Activated CD8-positive, alpha-beta T cell treated with anti-CD3 and anti-CD28 coated beads, Interleukin-2, amount 10 ng/mL, durations not matched to agents 7 days and 5 days (primary cell): ENCODE data around the gene BBOX1. TPM values are rescaled to one million over a fixed set of nuclear protein-coding genes. Genes with fewer than 3 reads are reported as not detected.
"Not testable (repeated sequence)": the region's sequence is repeated elsewhere in the genome, so short reads cannot be mapped to it uniquely, and the experiment has no call there.

ENCODE experiments used
- ATAC-seq: fragments of 150-1000 bp; cut with Tn5 transposase; one replicate; pipeline ENCODE4 v1.10.0; 2021; ENCODE audit warnings: moderate library complexity
- CTCF ChIA-PET: fragments of 350-600 bp; sonication (Branson Sonifier 250); formaldehyde crosslinking; loops from one replicate; lab custom pipeline; 2021; ENCODE audit warnings: antibody characterized with exemption; lab: Charles Lee
- POLR2A ChIA-PET: fragments of 350-600 bp; sonication (Branson Sonifier 250); formaldehyde crosslinking; loops from one replicate; lab custom pipeline; 2021; ENCODE audit warnings: antibody characterized with exemption; lab: Charles Lee
- DNase-seq: peaks from one replicate; pipeline ENCODE4 v3.0.0-alpha.2; 2020
- H3K27ac Mint-ChIP-seq: one replicate; pipeline ENCODE4 v1.8.0; 2021; ENCODE audit warnings: mild to moderate bottlenecking, mixed read lengths
- H3K27me3 Mint-ChIP-seq: one replicate; pipeline ENCODE4 v1.8.0; 2021; ENCODE audit warnings: low read depth, mixed read lengths
- H3K36me3 Mint-ChIP-seq: one replicate; pipeline ENCODE4 v1.8.0; 2021; ENCODE audit warnings: low read depth, mixed read lengths
- H3K4me1 Mint-ChIP-seq: one replicate; pipeline ENCODE4 v1.8.0; 2021; ENCODE audit warnings: low read depth, mixed read lengths
- H3K4me3 Mint-ChIP-seq: one replicate; pipeline ENCODE4 v1.8.0; 2021; ENCODE audit warnings: mild to moderate bottlenecking, mixed read lengths
- H3K9me3 Mint-ChIP-seq: one replicate; pipeline ENCODE4 v1.8.0; 2022; ENCODE audit warnings: mixed read lengths; ENCODE audit not compliant: insufficient read depth
- total RNA-seq, 2 experiments: library from RNA; stranded (reverse); gene quantifications; one replicate each; pipeline ENCODE4 v1.2.3, GENCODE V29; 2021

BBOX1 gene
- not detected for total RNA-seq

DNA sequence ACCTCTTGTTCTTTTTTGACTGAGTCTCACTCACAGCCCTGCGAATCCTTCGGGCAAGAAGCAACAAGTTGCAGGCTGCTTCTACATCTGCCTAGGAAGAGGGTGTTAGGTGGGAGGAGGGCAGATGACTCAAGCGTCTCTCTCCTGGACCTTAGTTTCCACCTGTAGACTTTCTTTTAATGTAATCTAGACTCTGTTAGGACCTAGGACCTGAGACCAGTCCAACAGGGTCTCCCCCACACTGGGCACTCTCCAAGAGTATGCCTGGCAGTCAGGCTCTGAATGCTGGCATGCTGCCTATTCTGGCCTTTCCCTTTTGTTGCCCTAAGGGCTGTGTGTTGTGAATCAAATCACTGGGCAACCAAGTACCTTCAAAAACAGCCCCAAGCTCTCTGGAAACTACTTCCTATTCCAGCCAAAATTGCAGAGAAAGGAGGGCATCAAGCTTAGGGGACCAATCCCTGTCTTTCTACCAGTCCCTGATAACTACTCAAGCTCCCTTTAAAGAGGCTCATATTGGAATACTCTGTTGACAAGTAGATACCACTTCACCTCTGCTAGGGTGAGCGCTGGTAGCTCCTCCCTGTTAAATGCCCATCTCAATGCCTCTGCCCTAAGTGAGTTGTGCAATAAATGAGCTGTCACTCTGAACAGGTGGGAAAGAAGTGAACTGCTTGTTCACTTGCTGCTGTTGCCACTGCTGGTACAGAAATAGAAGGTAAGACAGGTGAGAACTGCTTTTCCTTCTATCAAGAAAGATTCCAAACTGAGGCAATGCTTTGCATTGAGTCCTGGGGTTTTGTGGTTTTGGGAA, at the start of gene BBOX1:
BBOX1 (plus strand) TSS at position 514 of the 814 bp plus-strand sequence. CDS start 14,616 bp downstream, outside the sequence.
- Mint-ChIP-seq H3K4me3 (no peak within 1 kb of the TSS), H3K9me3 (peaks cover 13% of the 10 kb centered on the region), H3K36me3 (no peaks in the 10 kb centered on the region), H3K4me1 (no peaks in the 10 kb centered on the region), H3K27ac (no peak within 1 kb of the TSS), H3K27me3 (no peaks in the 10 kb centered on the region)
- DNase-seq (no peak), ATAC-seq (no peak)
- CTCF ChIA-PET = no interaction called here
- POLR2A ChIA-PET = no interaction called here

DNA sequence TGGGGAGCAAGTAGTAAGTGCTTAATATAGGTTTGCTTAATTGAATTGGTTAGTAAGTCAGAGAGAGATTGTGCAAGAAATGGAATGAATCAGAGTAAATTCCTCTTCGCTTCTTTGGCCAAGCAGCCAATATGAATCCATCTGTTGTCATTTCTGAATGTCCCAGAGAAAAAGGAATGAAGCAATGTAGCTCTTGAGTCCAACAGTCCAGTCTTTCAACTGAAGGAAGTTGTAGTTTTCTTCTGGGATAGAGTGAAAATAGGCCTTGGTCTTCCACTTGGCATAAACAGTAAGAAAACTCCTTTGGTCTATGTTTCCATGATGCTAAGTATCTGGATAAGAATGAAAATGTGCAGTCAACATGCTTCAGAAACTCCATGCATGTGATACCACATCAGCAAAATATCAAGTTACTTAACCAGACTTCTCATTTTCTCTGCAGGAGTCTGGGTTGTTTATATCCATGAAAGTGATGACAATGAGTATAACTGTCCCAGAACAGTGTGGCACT, 48.5 kb upstream of the BBOX1 start:
- Mint-ChIP-seq H3K9me3 (peaks cover 3% of the 10 kb centered on the region), H3K4me3 (no peak overlapping the region), H3K27ac (no peak overlapping the region), H3K36me3 (no peaks in the 10 kb centered on the region), H3K4me1 (no peaks in the 10 kb centered on the region), H3K27me3 (no peaks in the 10 kb centered on the region)
- POLR2A ChIA-PET = no interaction called here
- DNase-seq (no peak), ATAC-seq (no peak)
- CTCF ChIA-PET = no interaction called here

DNA sequence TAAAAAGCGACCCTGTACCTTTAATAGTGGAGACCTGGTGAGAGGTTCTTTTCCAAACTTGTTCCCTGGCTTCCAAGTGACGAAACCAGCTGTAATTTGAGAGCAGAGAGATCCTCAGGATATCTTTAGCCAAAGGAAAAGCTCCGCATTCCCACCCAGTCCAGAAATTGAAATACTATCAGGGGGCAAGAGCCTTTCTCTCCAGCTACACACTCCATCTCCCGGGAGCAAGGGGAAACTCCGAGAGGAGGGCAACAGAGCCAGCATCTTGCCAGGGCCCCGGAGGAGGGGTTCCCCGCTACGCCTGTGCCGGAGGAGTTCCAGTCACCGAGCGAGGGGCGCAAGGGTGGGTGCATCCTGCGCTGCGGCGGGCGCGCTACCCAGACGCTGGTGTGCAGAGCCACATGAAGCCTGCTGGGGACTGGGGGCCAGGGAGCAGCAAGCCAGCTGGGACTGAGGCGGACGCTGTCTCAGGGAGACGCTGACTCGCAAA, 46.6 kb upstream of the BBOX1 start, which contains the start of gene FIBIN:
FIBIN (plus strand) TSS at position 148 of the 493 bp plus-strand sequence. CDS start 415 bp downstream, outside the sequence.
- Mint-ChIP-seq H3K27me3 (no peaks in the 10 kb centered on the region), H3K4me1 (no peaks in the 10 kb centered on the region), H3K36me3 (no peaks in the 10 kb centered on the region), H3K9me3 (peaks cover 3% of the 10 kb centered on the region), H3K4me3 (no peak within 1 kb of the TSS), H3K27ac (no peak within 1 kb of the TSS)
- ATAC-seq = no peak
- ChIA-PET CTCF (no interaction called here), POLR2A (no interaction called here)
- DNase-seq = no peak

- Mint-ChIP-seq H3K4me3 (no peak overlapping the region), H3K9me3 (peaks cover 3% of the 10 kb centered on the region), H3K36me3 (no peaks in the 10 kb centered on the region), H3K4me1 (no peaks in the 10 kb centered on the region), H3K27me3 (no peaks in the 10 kb centered on the region), H3K27ac (no peak overlapping the region)
- ATAC-seq = no peak
- POLR2A ChIA-PET = no interaction called here
- CTCF ChIA-PET = no interaction called here
- DNase-seq = no peak
These were observed 46.0 kb upstream of the BBOX1 start for GRCh38 chr11:26994631-26995095.

DNA sequence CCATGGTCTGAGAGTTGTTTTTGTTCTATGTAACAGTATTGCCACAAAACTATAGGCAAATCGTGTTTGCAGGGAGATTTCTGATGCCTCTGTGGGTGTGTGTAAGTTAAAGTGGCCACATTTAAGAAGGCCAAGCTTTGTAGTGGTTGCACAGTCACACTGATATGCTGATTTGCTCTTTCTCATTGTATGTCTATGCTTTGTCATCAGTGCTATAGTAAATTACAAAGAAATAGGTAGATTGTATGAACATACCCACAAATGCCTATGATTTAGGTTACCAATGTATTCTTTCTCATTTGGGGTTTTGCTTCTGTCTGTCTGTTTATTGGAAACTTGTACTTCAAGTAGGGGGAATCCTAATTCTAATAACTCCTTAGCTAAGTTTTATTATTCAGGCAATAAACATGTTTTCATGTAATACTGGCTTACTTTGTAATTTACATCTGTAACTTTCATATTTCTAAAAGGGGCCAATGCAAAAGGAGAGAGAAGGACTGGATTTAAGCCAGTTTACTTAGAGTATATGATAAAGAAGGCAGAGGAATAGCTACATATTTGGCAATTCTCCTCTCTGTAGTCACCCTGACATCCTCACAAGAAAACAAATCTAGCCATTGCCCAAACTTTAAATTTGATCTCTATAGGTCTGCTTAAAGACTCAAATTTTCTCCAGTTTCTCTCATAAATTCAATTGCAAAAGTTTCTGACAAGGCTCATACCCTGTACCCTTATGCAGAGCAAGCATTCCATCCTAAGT, 44.7 kb upstream of the BBOX1 start:
- DNase-seq = no peak
- H3K9me3 Mint-ChIP-seq = peaks cover 3% of the 10 kb centered on the region
- ChIA-PET CTCF (no interaction called here), POLR2A (no interaction called here)
- no peaks in the 10 kb centered on the region for H3K36me3 Mint-ChIP-seq
- H3K27ac Mint-ChIP-seq = no peak overlapping the region
- no peak overlapping the region for H3K4me3 Mint-ChIP-seq
- no peaks in the 10 kb centered on the region for H3K27me3 Mint-ChIP-seq
- ATAC-seq = no peak
- no peaks in the 10 kb centered on the region for H3K4me1 Mint-ChIP-seq

GRCh38 chr11:26997378-26997777, 43.2 kb upstream of the BBOX1 start:
- no peaks in the 10 kb centered on the region for H3K4me1 Mint-ChIP-seq
- no peak overlapping the region for H3K27ac Mint-ChIP-seq
- ATAC-seq = no peak
- no peaks in the 10 kb centered on the region for H3K27me3 Mint-ChIP-seq
- no peak for DNase-seq
- H3K36me3 Mint-ChIP-seq = no peaks in the 10 kb centered on the region
- ChIA-PET CTCF (no interaction called here), POLR2A (no interaction called here)
- H3K4me3 Mint-ChIP-seq = no peak overlapping the region
- peaks cover 3% of the 10 kb centered on the region for H3K9me3 Mint-ChIP-seq

GRCh38 chr11:27001136-27001730, 39.4 kb upstream of the BBOX1 start:
- H3K27me3 Mint-ChIP-seq, DNase-seq, CTCF ChIA-PET, ATAC-seq, H3K4me3 Mint-ChIP-seq, H3K4me1 Mint-ChIP-seq, H3K36me3 Mint-ChIP-seq, H3K9me3 Mint-ChIP-seq, H3K27ac Mint-ChIP-seq, POLR2A ChIA-PET: not testable (repeated sequence)

- H3K4me1 Mint-ChIP-seq = no peaks in the 10 kb centered on the region
- no peaks in the 10 kb centered on the region for H3K9me3 Mint-ChIP-seq
- no peak for DNase-seq
- no peak overlapping the region for H3K27ac Mint-ChIP-seq
- no peaks in the 10 kb centered on the region for H3K27me3 Mint-ChIP-seq
- POLR2A ChIA-PET = no interaction called here
- H3K36me3 Mint-ChIP-seq = no peaks in the 10 kb centered on the region
- CTCF ChIA-PET = no interaction called here
- no peak for ATAC-seq
- no peak overlapping the region for H3K4me3 Mint-ChIP-seq
These were observed 38.2 kb upstream of the BBOX1 start for GRCh38 chr11:27002431-27002830.

DNA sequence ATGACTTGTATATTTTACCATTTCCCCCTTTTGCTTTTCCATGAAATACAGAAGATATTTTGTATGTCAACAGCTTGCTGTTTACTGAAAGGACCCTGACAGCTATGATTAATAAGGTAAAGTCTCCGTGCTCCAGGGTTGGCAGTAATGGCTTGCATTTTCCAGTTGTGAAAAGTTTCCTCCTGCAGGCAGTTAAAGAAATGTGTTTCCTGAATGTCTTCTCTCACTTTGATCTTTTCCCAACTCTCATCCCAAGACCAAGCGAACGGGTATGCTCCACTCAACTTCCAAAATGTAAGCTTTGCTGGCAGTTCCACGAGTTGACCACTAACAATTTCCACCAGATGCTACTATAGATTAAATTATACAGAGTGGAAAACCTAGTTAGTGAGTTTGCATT, 37.8 kb upstream of the BBOX1 start:
- H3K4me3 Mint-ChIP-seq = no peak overlapping the region
- H3K9me3 Mint-ChIP-seq = no peaks in the 10 kb centered on the region
- H3K36me3 Mint-ChIP-seq = no peaks in the 10 kb centered on the region
- CTCF ChIA-PET = no interaction called here
- POLR2A ChIA-PET = no interaction called here
- H3K27ac Mint-ChIP-seq = no peak overlapping the region
- H3K27me3 Mint-ChIP-seq = no peaks in the 10 kb centered on the region
- DNase-seq (no peak), ATAC-seq (no peak)
- no peaks in the 10 kb centered on the region for H3K4me1 Mint-ChIP-seq

- Mint-ChIP-seq H3K4me3 (no peak overlapping the region), H3K4me1 (no peaks in the 10 kb centered on the region), H3K36me3 (no peaks in the 10 kb centered on the region), H3K27ac (no peak overlapping the region), H3K9me3 (no peaks in the 10 kb centered on the region), H3K27me3 (no peaks in the 10 kb centered on the region)
- ChIA-PET POLR2A (no interaction called here), CTCF (no interaction called here)
- DNase-seq (no peak), ATAC-seq (no peak)
These were observed 36.5 kb upstream of the BBOX1 start for GRCh38 chr11:27004103-27004502.

- Mint-ChIP-seq H3K36me3 (no peaks in the 10 kb centered on the region), H3K4me3 (no peak overlapping the region), H3K4me1 (no peaks in the 10 kb centered on the region), H3K27me3 (no peaks in the 10 kb centered on the region), H3K9me3 (no peaks in the 10 kb centered on the region), H3K27ac (no peak overlapping the region)
- ChIA-PET POLR2A (no interaction called here), CTCF (no interaction called here)
- no peak for DNase-seq
- no peak for ATAC-seq
These were observed 31.6 kb upstream of the BBOX1 start for GRCh38 chr11:27008811-27009535.
